Measurements from ENCODE around the gene ELFN2. TPM values are rescaled to one million over a fixed set of nuclear protein-coding genes. Genes with fewer than 3 reads are reported as not detected.

Gene ELFN2
- total RNA-seq, 4 donors from 2014 or later: under 0.01 TPM; not detected in 2

- peaks cover 4% of the 10 kb centered on the region for H3K27me3 ChIP-seq
- no peaks in the 10 kb centered on the region for H3K36me3 ChIP-seq
- no peak overlapping the region for H3K4me3 ChIP-seq
- H3K9me3 ChIP-seq: no peaks in the 10 kb centered on the region
- intact Hi-C loops (cut with DNase I; ENCODE audit: low total_unique reads): no loop called here
- no peak for DNase-seq
- TF ChIP-seq, protein P1, sequence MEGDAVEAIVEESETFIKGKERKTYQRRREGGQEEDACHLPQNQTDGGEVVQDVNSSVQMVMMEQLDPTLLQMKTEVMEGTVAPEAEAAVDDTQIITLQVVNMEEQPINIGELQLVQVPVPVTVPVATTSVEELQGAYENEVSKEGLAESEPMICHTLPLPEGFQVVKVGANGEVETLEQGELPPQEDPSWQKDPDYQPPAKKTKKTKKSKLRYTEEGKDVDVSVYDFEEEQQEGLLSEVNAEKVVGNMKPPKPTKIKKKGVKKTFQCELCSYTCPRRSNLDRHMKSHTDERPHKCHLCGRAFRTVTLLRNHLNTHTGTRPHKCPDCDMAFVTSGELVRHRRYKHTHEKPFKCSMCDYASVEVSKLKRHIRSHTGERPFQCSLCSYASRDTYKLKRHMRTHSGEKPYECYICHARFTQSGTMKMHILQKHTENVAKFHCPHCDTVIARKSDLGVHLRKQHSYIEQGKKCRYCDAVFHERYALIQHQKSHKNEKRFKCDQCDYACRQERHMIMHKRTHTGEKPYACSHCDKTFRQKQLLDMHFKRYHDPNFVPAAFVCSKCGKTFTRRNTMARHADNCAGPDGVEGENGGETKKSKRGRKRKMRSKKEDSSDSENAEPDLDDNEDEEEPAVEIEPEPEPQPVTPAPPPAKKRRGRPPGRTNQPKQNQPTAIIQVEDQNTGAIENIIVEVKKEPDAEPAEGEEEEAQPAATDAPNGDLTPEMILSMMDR (IDR thresholded peaks at IDR 0.05): no peak
- TF ChIP-seq POLR2AphosphoS5 (IDR thresholded peaks at IDR 0.05) (no peak), EP300 (IDR thresholded peaks at IDR 0.05; ENCODE audit: low read depth) (no peak), POLR2A (IDR thresholded peaks at IDR 0.05) (no peak)
- no peak overlapping the region for H3K27ac ChIP-seq
- in situ Hi-C loops (cut with MboI; ENCODE audit: low pct_ligation_motif_present in 1 of 4, low pct_unique_long_range_greater_than_20kb in 1 of 4, low sequenced_read_pairs in 3 of 4): loop anchor here in 2 of 4 donors (10.0 kb wide), 2 partner anchors 115 to 135 kb away; no protein-coding TSS in a partner anchor
- peaks cover 0 to 14% (median 5%) of the 10 kb centered on the region in 4 donors for H3K4me1 ChIP-seq
- WGBS, 2 donors (ENCODE audit: low coverage in 1 of 2): 80% methylated on average over 2 to 10 of the region's 10 CpGs
These were observed 107.8 kb downstream of the ELFN2 start for GRCh38 chr22:37319469-37319868.

GRCh38 chr22:37318364-37319109, 108.7 kb downstream of the ELFN2 start:
- H3K36me3 ChIP-seq: no peaks in the 10 kb centered on the region
- WGBS, 2 donors (ENCODE audit: low coverage in 1 of 2): 69% methylated on average over 18 of the region's 18 CpGs; no CpG with 5 or more reads in 1 of the 2 donors
- no peak for DNase-seq
- TF ChIP-seq, protein P1 (IDR thresholded peaks at IDR 0.05): no peak
- TF ChIP-seq POLR2A (IDR thresholded peaks at IDR 0.05): no peak
- no peak for TF ChIP-seq EP300 (IDR thresholded peaks at IDR 0.05; ENCODE audit: low read depth)
- no peak for TF ChIP-seq POLR2AphosphoS5 (IDR thresholded peaks at IDR 0.05)
- intact Hi-C loops (cut with DNase I; ENCODE audit: low total_unique reads) (no loop called here), in situ Hi-C loops (cut with MboI; ENCODE audit: low pct_ligation_motif_present in 1 of 4, low pct_unique_long_range_greater_than_20kb in 1 of 4, low sequenced_read_pairs in 3 of 4) (loop anchor here in 2 of 4 donors (10.0 kb wide), 2 partner anchors 116 to 136 kb away; no protein-coding TSS in a partner anchor)
- no peak overlapping the region for H3K4me3 ChIP-seq
- no peaks in the 10 kb centered on the region for H3K9me3 ChIP-seq
- H3K27ac ChIP-seq: no peak overlapping the region
- no peaks in the 10 kb centered on the region for H3K27me3 ChIP-seq
- H3K4me1 ChIP-seq: peaks cover 0 to 6% (median 2%) of the 10 kb centered on the region in 4 donors

Other genes starting within 250 kb of the ELFN2 start
- gene C1QTNF6, start 239.2 kb downstream of the ELFN2 start, total RNA-seq: 10 to 100 TPM in 1 of 4 donors, 1 to 10 TPM in 3; 1.4 to 68.8 (median 7.5) TPM
- under 1 TPM in 2 of 4 donors, not detected in 2; 0.16 to 0.41 TPM for gene SSTR3, start 215.0 kb downstream of the ELFN2 start, total RNA-seq
- gene RAC2, start 183.2 kb downstream of the ELFN2 start, total RNA-seq: 10 to 100 TPM in 3 of 4 donors, 1 to 10 TPM in 1; 5.2 to 36.3 (median 24.0) TPM
- 10 to 100 TPM in 2 of 4 donors, 1 to 10 TPM in 2; 1.4 to 26.9 (median 10.6) TPM for gene CYTH4, start 145.0 kb downstream of the ELFN2 start, total RNA-seq
- gene MFNG, start 58.9 kb upstream of the ELFN2 start, total RNA-seq: 10 to 100 TPM in 3 of 4 donors, 1 to 10 TPM in 1; 2.8 to 26.4 (median 15.7) TPM
- gene CARD10, start 91.9 kb upstream of the ELFN2 start, total RNA-seq: 100 to 1,000 TPM in 1 of 4 donors, 10 to 100 TPM in 3; 46.3 to 166 (median 60.9) TPM
- 10 to 100 TPM; 27.3 to 52.9 (median 28.9) TPM for gene CDC42EP1, start 133.0 kb upstream of the ELFN2 start, total RNA-seq
- 10 to 100 TPM in 2 of 4 donors, 1 to 10 TPM in 1, not detected in 1; 1.3 to 43.4 (median 17.2) TPM for gene LGALS2, start 152.6 kb upstream of the ELFN2 start, total RNA-seq
- 100 to 1,000 TPM in 1 of 4 donors, 10 to 100 TPM in 3; 60.1 to 142 (median 73.8) TPM for gene GGA1, start 181.4 kb upstream of the ELFN2 start, total RNA-seq
- gene SH3BP1, start 212.2 kb upstream of the ELFN2 start, total RNA-seq: 100 to 1,000 TPM in 2 of 4 donors, 10 to 100 TPM in 2; 53.1 to 158 (median 84.7) TPM
- 100 to 1,000 TPM in 1 of 4 donors, 10 to 100 TPM in 3; 28.9 to 126 (median 50.7) TPM for gene PDXP, start 231.2 kb upstream of the ELFN2 start, total RNA-seq
- gene LGALS1, start 248.2 kb upstream of the ELFN2 start, total RNA-seq: 100 to 1,000 TPM; 196 to 558 (median 224) TPM

All from transverse colon (tissue), 4 donors.